CD14-positive monocyte (primary cell): ENCODE measurements around the gene CHRM4. TPM values are rescaled to one million over a fixed set of nuclear protein-coding genes. Genes with fewer than 3 reads are reported as not detected.
A peak's percentile ranks its signal among the peaks of the same experiment; 100 is the strongest.
"Not testable (repeated sequence)": the region's sequence is repeated elsewhere in the genome, so short reads cannot be mapped to it uniquely, and the experiment has no call there.

Experiments used
- DNase-seq, 3 donors: peaks; one replicate each; pipeline ENCODE4 v3.0.0-alpha.2; 2011 to 2022
- H2AFZ ChIP-seq: 2 replicates; pipeline ENCODE4 v1.6.0; 2012; ENCODE audit warnings: mild to moderate bottlenecking, low read depth, low read length, inconsistent platforms; ENCODE audit not compliant: insufficient read depth, poor library complexity, severe bottlenecking
- H3K27ac ChIP-seq, 2 donors: 1 replicate in 1 of 2; 2 replicates in 1 of 2; pipeline ENCODE4 v1.5.1; 2012 to 2013; ENCODE audit warnings: low read length in 2 of 2, control low read depth in 1 of 2, inconsistent platforms in 1 of 2, low read depth in 1 of 2, mild to moderate bottlenecking in 1 of 2
- H3K27me3 ChIP-seq, 2 donors: one replicate each; pipeline versions ENCODE4 v1.6.0 to v1.6.1; 2011 to 2013; ENCODE audit warnings: low read length in 2 of 2; ENCODE audit not compliant: control insufficient read depth in 2 of 2, insufficient read depth in 2 of 2
- H3K36me3 ChIP-seq, 2 donors: replicated peaks in 1 of 2; 1 replicate in 1 of 2; 2 replicates in 1 of 2; pipeline versions ENCODE4 v1.5.1 to v1.6.1; 2012 to 2013; ENCODE audit warnings: low read length in 2 of 2, control low read depth in 1 of 2, inconsistent platforms in 1 of 2, mild to moderate bottlenecking in 1 of 2; ENCODE audit not compliant: insufficient read depth in 2 of 2, control insufficient read depth in 1 of 2
- H3K4me1 ChIP-seq, 2 donors: 1 replicate in 1 of 2; 2 replicates in 1 of 2; pipeline versions ENCODE4 v1.5.1 to v1.6.1; 2012 to 2013; ENCODE audit warnings: low read length in 2 of 2, control low read depth in 1 of 2, inconsistent platforms in 1 of 2, mild to moderate bottlenecking in 1 of 2, moderate library complexity in 1 of 2; ENCODE audit not compliant: insufficient read depth in 2 of 2, control insufficient read depth in 1 of 2
- H3K4me2 ChIP-seq: replicated peaks from 2 replicates; pipeline ENCODE3; 2012; ENCODE audit warnings: low read length, moderate library complexity, mild to moderate bottlenecking; ENCODE audit not compliant: poor library complexity, severe bottlenecking; ENCODE audit errors: extremely low read depth
- H3K4me3 ChIP-seq, 3 experiments: fragments of 200-600 bp in 1 of 3; sonication (generic) in 1 of 3; replicated peaks in 1 of 3; 1 replicate in 2 of 3; 2 replicates in 1 of 3; pipeline ENCODE4 v1.5.1; 2011 to 2013; ENCODE audit warnings: low read length in 3 of 3, mild to moderate bottlenecking in 3 of 3, control low read depth in 2 of 3, low read depth in 2 of 3, inconsistent platforms in 1 of 3, moderate library complexity in 1 of 3
- H3K79me2 ChIP-seq: 2 replicates; pipeline ENCODE4 v1.6.0; 2012; ENCODE audit warnings: mild to moderate bottlenecking, control low read depth, inconsistent platforms, low read length, moderate library complexity; ENCODE audit not compliant: insufficient read depth
- H3K9ac ChIP-seq: 2 replicates; pipeline ENCODE4 v1.6.0; 2017; ENCODE audit warnings: low read length, mild to moderate bottlenecking; ENCODE audit not compliant: insufficient read depth, poor library complexity, severe bottlenecking
- H3K9me3 ChIP-seq, 2 donors: replicated peaks in 1 of 2; 1 replicate in 1 of 2; 2 replicates in 1 of 2; pipeline versions ENCODE4 v1.5.1 to v1.6.1; 2012 to 2013; ENCODE audit warnings: low read length in 2 of 2, control low read depth in 1 of 2; ENCODE audit not compliant: control insufficient read depth in 1 of 2, insufficient read depth in 1 of 2
- H4K20me1 ChIP-seq: 2 replicates; pipeline ENCODE4 v1.6.0; 2012; ENCODE audit warnings: mild to moderate bottlenecking, low read length, control low read depth, moderate library complexity; ENCODE audit not compliant: insufficient read depth
- H3K27ac Mint-ChIP-seq, 7 donors: one replicate each; pipeline ENCODE4 v1.8.0; 2020; ENCODE audit warnings: mild to moderate bottlenecking in 7 of 7, mixed read lengths in 7 of 7, moderate library complexity in 6 of 7, inconsistent platforms in 2 of 7
- H3K27me3 Mint-ChIP-seq, 3 donors: one replicate each; pipeline ENCODE4 v1.8.0; 2021 to 2022; ENCODE audit warnings: low read depth in 3 of 3, mild to moderate bottlenecking in 3 of 3, mixed read lengths in 3 of 3, moderate library complexity in 3 of 3, inconsistent platforms in 1 of 3
- H3K36me3 Mint-ChIP-seq, 2 donors: one replicate each; pipeline ENCODE4 v1.8.0; 2020; ENCODE audit warnings: mixed read lengths in 2 of 2, inconsistent platforms in 1 of 2, mild to moderate bottlenecking in 1 of 2
- H3K4me1 Mint-ChIP-seq: one replicate; pipeline ENCODE4 v1.8.0; 2020; ENCODE audit warnings: mild to moderate bottlenecking, mixed read lengths
- H3K4me3 Mint-ChIP-seq, 2 donors: one replicate each; pipeline ENCODE4 v1.8.0; 2020; ENCODE audit warnings: mild to moderate bottlenecking in 2 of 2, mixed read lengths in 2 of 2, moderate library complexity in 1 of 2
- H3K9me3 Mint-ChIP-seq, 7 donors: one replicate each; pipeline ENCODE4 v1.8.0; 2020 to 2022; ENCODE audit warnings: mixed read lengths in 7 of 7, mild to moderate bottlenecking in 6 of 7, moderate library complexity in 6 of 7, inconsistent platforms in 2 of 7
- WGBS: methylation state at CpG from one replicate; pipeline ENCODE4 v1.1.5; 2013; ENCODE audit warnings: missing lambda C conversion rate; ENCODE audit not compliant: insufficient coverage; 5-methylcytosine and 5-hydroxymethylcytosine counted together
- intact Hi-C, 2 donors: fragments of 100-400 bp; cut with micrococcal nuclease; formaldehyde crosslinking; loops; one replicate each; pipeline versions ENCODE4 v1.15.0 to v1.15.1; 2023
- polyA plus RNA-seq, 3 donors: library from polyadenylated mRNA; depleted of rRNA in 1 of 3; unstranded in 2 of 3; stranded (reverse) in 1 of 3; fragments of 300-500 nt in 2 of 3; fragments of >200 nt in 1 of 3; fragmentation: Illumina TruSeq in 2 of 3; gene quantifications; 1 replicate in 2 of 3; 2 replicates in 1 of 3; pipeline ENCODE4 v1.2.3, GENCODE V29; 2012 to 2021
- TF ChIP-seq, protein P1 (sequence below): fragments of 200-600 bp; IDR thresholded peaks from one replicate; pipeline ENCODE4 v1.8.0; 2022; ENCODE audit warnings: antibody characterized with exemption, mild to moderate bottlenecking

The CHRM4 gene
- polyA plus RNA-seq, 3 donors: 0.15 to 0.57 TPM; not detected in 1

DNA sequence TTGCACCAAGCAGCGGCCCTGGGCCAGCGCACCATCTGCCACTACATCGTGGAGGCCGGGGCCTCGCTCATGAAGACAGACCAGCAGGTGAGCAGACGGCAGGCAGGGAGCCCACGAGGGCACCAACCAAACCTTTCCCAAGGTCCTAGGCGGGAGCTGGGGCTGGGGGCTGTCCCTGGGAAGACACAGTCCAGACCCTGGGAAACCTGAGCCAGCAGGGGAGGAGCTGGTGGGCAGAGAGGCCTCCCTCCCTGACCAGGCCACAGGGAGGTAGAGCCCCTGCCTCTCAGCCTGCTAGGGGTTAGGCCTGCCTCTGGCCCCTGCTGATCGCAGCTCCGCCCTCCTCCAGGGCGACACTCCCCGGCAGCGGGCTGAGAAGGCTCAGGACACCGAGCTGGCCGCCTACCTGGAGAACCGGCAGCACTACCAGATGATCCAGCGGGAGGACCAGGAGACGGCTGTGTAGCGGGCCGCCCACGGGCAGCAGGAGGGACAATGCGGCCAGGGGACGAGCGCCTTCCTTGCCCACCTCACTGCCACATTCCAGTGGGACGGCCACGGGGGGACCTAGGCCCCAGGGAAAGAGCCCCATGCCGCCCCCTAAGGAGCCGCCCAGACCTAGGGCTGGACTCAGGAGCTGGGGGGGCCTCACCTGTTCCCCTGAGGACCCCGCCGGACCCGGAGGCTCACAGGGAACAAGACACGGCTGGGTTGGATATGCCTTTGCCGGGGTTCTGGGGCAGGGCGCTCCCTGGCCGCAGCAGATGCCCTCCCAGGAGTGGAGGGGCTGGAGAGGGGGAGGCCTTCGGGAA is 11.9 kb downstream of the CHRM4 start:
- H3K9ac ChIP-seq, DNase-seq, H3K79me2 ChIP-seq, H3K9me3 ChIP-seq, H2AFZ ChIP-seq: not testable (repeated sequence)
- peaks cover 40 to 41% of the 10 kb centered on the region in 2 donors for H3K36me3 ChIP-seq
- Mint-ChIP-seq H3K4me1 (peaks cover 35% of the 10 kb centered on the region), H3K9me3 (peaks cover 0 to 15% (median 0%) of the 10 kb centered on the region in 7 donors), H3K27me3 (peaks cover 19 to 49% (median 31%) of the 10 kb centered on the region in 3 donors), H3K36me3 (peaks cover 34 to 37% of the 10 kb centered on the region in 2 donors), H3K4me3 (peak overlapping the region; percentile 13 to 41), H3K27ac (peak overlapping the region; percentile 69 to 90 (median 81))
- H3K27ac ChIP-seq: peak overlapping the region in 1 of 2 donors; percentile 30
- intact Hi-C loops: loop anchor here (10.0 kb wide), 2 partner anchors 155 to 235 kb away; partner anchors contain the start of genes ATG13 (in 1 of the 2) and HARBI1 (in 1 of the 2)
- H3K4me2 ChIP-seq: peak overlapping the region; percentile 99
- 70% methylated on average over 24 of the region's 36 CpGs for WGBS
- H3K4me1 ChIP-seq: peaks cover 34 to 55% of the 10 kb centered on the region in 2 donors
- peaks cover 80% of the 10 kb centered on the region for H4K20me1 ChIP-seq
- peak overlapping the region in 2 of 3 experiments; percentile 83 to 89 for H3K4me3 ChIP-seq
- H3K27me3 ChIP-seq: peaks cover 15 to 25% of the 10 kb centered on the region in 2 donors

GRCh38 chr11:46378811-46379481 is 12.6 kb downstream of the CHRM4 start:
- H4K20me1 ChIP-seq: peaks cover 87% of the 10 kb centered on the region
- H3K27me3 ChIP-seq: peaks cover 15 to 23% of the 10 kb centered on the region in 2 donors
- intact Hi-C loops: no loop called here
- TF ChIP-seq, protein P1, sequence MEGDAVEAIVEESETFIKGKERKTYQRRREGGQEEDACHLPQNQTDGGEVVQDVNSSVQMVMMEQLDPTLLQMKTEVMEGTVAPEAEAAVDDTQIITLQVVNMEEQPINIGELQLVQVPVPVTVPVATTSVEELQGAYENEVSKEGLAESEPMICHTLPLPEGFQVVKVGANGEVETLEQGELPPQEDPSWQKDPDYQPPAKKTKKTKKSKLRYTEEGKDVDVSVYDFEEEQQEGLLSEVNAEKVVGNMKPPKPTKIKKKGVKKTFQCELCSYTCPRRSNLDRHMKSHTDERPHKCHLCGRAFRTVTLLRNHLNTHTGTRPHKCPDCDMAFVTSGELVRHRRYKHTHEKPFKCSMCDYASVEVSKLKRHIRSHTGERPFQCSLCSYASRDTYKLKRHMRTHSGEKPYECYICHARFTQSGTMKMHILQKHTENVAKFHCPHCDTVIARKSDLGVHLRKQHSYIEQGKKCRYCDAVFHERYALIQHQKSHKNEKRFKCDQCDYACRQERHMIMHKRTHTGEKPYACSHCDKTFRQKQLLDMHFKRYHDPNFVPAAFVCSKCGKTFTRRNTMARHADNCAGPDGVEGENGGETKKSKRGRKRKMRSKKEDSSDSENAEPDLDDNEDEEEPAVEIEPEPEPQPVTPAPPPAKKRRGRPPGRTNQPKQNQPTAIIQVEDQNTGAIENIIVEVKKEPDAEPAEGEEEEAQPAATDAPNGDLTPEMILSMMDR: no peak
- H3K9me3 ChIP-seq: peaks cover 0 to 6% of the 10 kb centered on the region in 2 donors
- peak overlapping the region; percentile 12 to 13 for H3K4me3 Mint-ChIP-seq
- H2AFZ ChIP-seq: no peak overlapping the region
- peak overlapping the region; percentile 69 to 90 (median 81) for H3K27ac Mint-ChIP-seq
- no peak overlapping the region for H3K4me3 ChIP-seq
- DNase-seq: peak; percentile 41 to 77 (median 54)
- no peak overlapping the region for H3K9ac ChIP-seq
- H3K4me1 Mint-ChIP-seq: peaks cover 35% of the 10 kb centered on the region
- H3K36me3 ChIP-seq: peaks cover 47 to 48% of the 10 kb centered on the region in 2 donors
- H3K27me3 Mint-ChIP-seq: peaks cover 14 to 43% (median 30%) of the 10 kb centered on the region in 3 donors
- no peak overlapping the region for H3K4me2 ChIP-seq
- H3K4me1 ChIP-seq: peaks cover 34 to 55% of the 10 kb centered on the region in 2 donors
- H3K27ac ChIP-seq: peak overlapping the region; percentile 30 to 70
- 86% methylated on average over 14 of the region's 20 CpGs for WGBS
- H3K79me2 ChIP-seq: peaks cover 3% of the 10 kb centered on the region
- peaks cover 0 to 15% (median 0%) of the 10 kb centered on the region in 7 donors for H3K9me3 Mint-ChIP-seq
- H3K36me3 Mint-ChIP-seq: peaks cover 41 to 45% of the 10 kb centered on the region in 2 donors
